Subcutaneous abdominal adipose tissue (tissue), 5 donors: ENCODE data around the gene TRAK1.
"Not testable (repeated sequence)": the region's sequence is repeated elsewhere in the genome, so short reads cannot be mapped to it uniquely, and the experiment has no call there.

Experiments
- H3K27ac ChIP-seq: one replicate; pipeline ENCODE4 v1.7.0; 2013; ENCODE audit warnings: low read depth, mild to moderate bottlenecking, inconsistent platforms, low read length, moderate library complexity
- H3K27me3 ChIP-seq, 5 donors: one replicate each; pipeline ENCODE4 v1.7.0; 2013; ENCODE audit warnings: low read length in 5 of 5, inconsistent platforms in 1 of 5; ENCODE audit not compliant: control insufficient read depth in 5 of 5, insufficient read depth in 4 of 5
- H3K36me3 ChIP-seq, 5 donors: one replicate each; pipeline ENCODE4 v1.7.0; 2013; ENCODE audit warnings: low read length in 5 of 5; ENCODE audit not compliant: control insufficient read depth in 5 of 5, insufficient read depth in 5 of 5
- H3K4me1 ChIP-seq, 5 donors: one replicate each; pipeline ENCODE4 v1.7.0; 2013; ENCODE audit warnings: low read length in 5 of 5, mild to moderate bottlenecking in 3 of 5, moderate library complexity in 1 of 5; ENCODE audit not compliant: control insufficient read depth in 5 of 5, insufficient read depth in 5 of 5
- H3K4me3 ChIP-seq, 5 donors: one replicate each; pipeline ENCODE4 v1.7.0; 2013; ENCODE audit warnings: low read length in 5 of 5, low read depth in 1 of 5
- H3K9ac ChIP-seq, 5 donors: one replicate each; pipeline ENCODE4 v1.7.0; 2013; ENCODE audit warnings: low read length in 5 of 5, mild to moderate bottlenecking in 4 of 5, moderate library complexity in 3 of 5
- H3K9me3 ChIP-seq, 5 donors: one replicate each; pipeline ENCODE4 v1.7.0; 2013; ENCODE audit warnings: low read length in 5 of 5; ENCODE audit not compliant: control insufficient read depth in 5 of 5
- donor health status: healthy.
- donor health status: healthy.
- donor health status: healthy.
- donor health status: healthy.
- donor health status: healthy.

The TRAK1 gene

DNA sequence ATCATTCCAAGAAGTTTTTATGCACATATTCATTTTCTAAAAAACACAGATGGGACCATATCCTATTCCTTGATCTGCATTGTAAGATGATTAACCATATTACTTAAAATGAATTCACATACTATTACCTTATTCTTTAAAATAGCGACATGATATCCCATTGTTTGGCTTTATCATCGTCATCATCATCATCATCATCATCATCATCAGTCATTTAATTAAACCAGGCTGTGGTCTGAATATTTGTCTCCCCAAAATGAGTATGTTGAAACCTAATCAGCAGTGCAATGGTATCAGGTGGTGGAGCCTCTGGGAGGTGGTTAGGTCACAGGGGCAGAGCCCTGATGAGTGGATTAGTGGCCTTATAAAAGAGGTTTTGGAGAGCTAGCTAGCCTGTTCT is 4.4 kb downstream of the TRAK1 start:
- no peak overlapping the region for H3K9ac ChIP-seq
- no peak overlapping the region for H3K4me3 ChIP-seq
- no peaks in the 10 kb centered on the region for H3K27me3 ChIP-seq
- H3K36me3 ChIP-seq, result peaks cover 5 to 16% (median 6%) of the 10 kb centered on the region in 5 donors
- H3K27ac ChIP-seq, result no peak overlapping the region
- H3K4me1 ChIP-seq, result peaks cover 8 to 61% (median 55%) of the 10 kb centered on the region in 5 donors
- H3K9me3 ChIP-seq, result peaks cover 0 to 4% (median 0%) of the 10 kb centered on the region in 5 donors

DNA sequence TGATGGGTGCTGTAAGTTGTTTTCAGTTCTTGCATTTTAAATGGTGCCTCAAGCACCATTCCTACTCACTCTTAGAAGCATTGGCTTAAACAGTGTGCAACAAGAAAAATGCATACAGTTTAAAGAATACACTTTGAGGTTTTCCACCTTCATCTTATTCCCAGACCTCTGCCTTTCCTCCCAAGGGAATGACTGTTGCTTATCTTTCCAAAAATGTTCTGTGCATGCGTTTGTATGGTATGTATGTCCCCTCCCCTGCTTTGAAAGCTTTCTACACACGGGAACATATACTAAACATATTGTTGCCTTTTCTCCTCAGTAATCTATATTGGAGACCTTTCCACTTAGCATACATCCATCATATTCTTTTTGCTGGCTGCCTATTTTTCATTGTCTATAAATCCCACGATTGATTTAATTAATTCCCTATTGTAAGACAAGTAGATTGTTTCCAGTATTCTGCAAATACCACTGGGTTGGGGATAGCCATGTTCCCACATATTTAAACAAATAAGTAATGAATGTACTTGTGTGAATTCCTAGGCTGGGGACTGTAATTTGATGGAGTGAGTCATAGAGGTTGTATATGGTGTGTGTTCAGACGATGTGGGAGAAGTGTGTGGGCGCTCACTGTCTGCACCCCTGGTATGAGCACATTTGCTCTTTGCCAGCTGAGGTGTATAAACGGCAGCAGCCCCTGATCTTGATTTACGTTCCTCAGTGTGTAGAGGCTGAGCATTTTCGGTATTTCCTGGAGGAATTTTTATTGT is 5.8 kb downstream of the TRAK1 start:
- Histone ChIP-seq H3K36me3 (peaks cover 0 to 6% (median 6%) of the 10 kb centered on the region in 5 donors), H3K9ac (no peak overlapping the region), H3K9me3 (peaks cover 0 to 3% (median 0%) of the 10 kb centered on the region in 5 donors), H3K4me3 (no peak overlapping the region), H3K27ac (no peak overlapping the region), H3K4me1 (peaks cover 11 to 60% (median 55%) of the 10 kb centered on the region in 5 donors), H3K27me3 (no peaks in the 10 kb centered on the region)

DNA sequence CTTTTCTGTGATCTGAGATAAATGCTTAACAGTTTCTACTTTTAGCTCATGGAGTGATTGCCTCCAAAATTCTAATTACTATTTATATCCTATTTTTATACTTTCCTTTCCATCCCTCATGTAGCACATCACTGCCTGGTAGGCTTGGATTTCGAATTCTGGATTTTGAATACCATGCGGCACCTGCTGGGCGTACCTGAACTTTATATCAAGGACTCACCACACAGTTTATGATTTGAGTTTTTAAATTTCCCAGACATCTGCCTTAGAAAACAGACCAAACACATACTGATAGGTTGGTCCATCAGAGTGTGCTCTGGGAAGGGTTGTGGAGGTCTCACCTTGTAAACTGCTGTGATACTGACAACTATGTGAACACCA is 6.4 kb downstream of the TRAK1 start:
- Histone ChIP-seq H3K4me1 (peaks cover 11 to 61% (median 55%) of the 10 kb centered on the region in 5 donors), H3K9ac (no peak overlapping the region), H3K27ac (no peak overlapping the region), H3K36me3 (peaks cover 0 to 6% (median 6%) of the 10 kb centered on the region in 5 donors), H3K4me3 (no peak overlapping the region), H3K27me3 (no peaks in the 10 kb centered on the region), H3K9me3 (no peaks in the 10 kb centered on the region)

DNA sequence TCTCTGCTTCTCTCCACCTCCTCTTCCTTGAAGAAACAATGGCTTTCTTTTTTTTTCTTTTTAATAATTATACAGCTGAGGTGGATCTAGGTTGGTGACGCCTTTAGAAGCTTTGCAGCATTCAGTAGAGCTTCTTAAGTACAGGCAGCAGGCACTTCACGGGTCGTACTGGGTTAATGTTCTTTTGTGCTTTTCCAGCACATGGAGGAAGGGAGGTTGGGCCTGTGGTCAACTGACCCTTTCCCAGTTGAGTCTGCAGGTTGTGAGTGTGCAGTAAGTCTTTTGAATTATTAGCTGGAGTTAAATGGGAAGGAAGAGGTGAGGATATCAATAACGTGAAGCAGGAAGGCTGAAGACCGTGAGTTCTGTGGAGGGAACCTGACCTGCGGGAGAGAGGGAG is 7.0 kb downstream of the TRAK1 start:
- Histone ChIP-seq H3K9me3 (no peaks in the 10 kb centered on the region), H3K27ac (no peak overlapping the region), H3K9ac (peak overlapping the region in 2 of 5 donors; percentile 29 to 35), H3K27me3 (no peaks in the 10 kb centered on the region), H3K36me3 (peaks cover 0 to 6% (median 6%) of the 10 kb centered on the region in 5 donors), H3K4me3 (no peak overlapping the region), H3K4me1 (peaks cover 11 to 66% (median 61%) of the 10 kb centered on the region in 5 donors)

DNA sequence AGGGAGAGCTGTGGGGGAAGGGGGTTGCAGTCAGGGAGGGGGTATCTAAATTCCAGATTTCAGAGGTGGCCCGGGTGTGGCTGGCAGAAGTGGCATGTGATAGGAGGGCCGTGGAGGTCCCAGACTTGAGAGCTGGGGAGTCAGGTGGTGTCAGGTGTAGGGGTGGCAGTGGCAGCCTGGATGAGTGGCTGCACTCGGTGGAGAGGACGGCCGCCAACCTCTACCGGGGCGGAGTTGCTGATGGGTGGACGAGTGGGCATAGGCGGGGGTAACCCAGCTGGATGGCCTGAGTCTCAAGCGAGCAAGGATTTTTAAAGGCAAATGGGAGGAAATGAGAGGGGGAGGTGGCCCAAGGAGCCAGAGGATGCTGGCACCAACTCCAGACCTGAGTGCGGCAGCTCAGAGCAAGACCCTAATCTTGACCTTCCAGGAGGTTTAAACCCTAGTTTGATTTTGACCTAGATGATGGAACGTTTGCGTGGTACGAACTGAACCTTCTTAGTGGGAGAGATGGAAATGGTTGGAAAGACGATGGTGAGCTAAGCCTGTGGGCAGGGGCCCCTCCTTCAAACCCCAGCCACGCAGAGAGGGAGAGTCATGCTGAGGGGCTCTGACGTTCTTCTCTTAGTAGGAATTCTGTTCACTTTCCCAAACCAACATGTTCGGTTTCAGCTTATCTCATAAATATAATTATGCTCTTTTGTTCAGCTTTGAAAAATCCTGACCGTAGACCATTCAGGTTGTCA is 8.0 kb downstream of the TRAK1 start:
- Histone ChIP-seq H3K27ac (peak overlapping the region; percentile 92), H3K27me3 (no peaks in the 10 kb centered on the region), H3K9me3 (no peaks in the 10 kb centered on the region), H3K4me3 (no peak overlapping the region), H3K4me1 (peaks cover 11 to 70% (median 57%) of the 10 kb centered on the region in 5 donors), H3K9ac (peak overlapping the region in 3 of 5 donors; percentile 32 to 50 (median 44)), H3K36me3 (peaks cover 0 to 13% (median 6%) of the 10 kb centered on the region in 5 donors)

DNA sequence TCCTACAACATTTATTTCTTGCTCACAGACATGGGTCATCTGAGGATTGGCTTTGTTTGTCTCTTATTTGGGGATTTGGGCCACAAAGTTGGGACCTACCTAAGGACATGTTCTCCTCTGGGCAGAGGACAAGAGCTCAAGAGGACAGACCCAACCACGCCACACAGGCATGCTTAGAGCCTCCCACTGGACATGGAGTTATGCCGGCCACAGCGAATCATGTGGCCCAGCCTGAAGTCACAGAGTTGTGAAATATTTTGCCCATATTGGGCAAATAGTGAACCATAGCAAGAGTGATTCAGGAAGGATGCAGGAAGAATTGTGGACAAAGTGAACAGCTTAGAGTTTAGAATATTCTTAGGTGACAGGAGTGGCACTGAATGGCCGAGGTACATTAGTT is 9.9 kb downstream of the TRAK1 start:
- Histone ChIP-seq H3K27ac (peak overlapping the region; percentile 92), H3K9me3 (no peaks in the 10 kb centered on the region), H3K27me3 (no peaks in the 10 kb centered on the region), H3K4me1 (peaks cover 11 to 67% (median 50%) of the 10 kb centered on the region in 5 donors), H3K9ac (peak overlapping the region in 2 of 5 donors; percentile 7 to 32), H3K4me3 (no peak overlapping the region), H3K36me3 (peaks cover 0 to 11% (median 3%) of the 10 kb centered on the region in 5 donors)

DNA sequence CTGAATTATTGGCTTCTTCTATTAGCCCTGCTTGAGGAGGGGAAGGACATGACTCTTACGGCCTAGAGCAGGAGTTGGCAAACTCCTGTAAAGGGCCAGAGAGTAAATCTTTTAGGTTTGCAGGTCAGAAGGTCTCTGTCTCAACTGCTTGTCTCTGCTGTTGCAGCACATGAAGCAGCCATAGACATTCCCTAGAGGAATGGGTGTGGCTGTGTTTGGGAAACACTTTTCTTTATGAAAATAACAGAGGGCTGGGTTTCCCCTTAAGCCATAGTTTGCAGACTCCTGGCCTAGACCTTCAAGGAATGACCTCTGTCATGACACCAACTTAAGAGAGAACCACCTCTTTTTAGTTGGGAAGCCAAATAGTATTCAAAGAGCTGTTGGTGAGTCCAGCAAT is 10.3 kb downstream of the TRAK1 start:
- Histone ChIP-seq H3K9me3 (no peaks in the 10 kb centered on the region), H3K27ac (peak overlapping the region; percentile 92), H3K9ac (peak overlapping the region in 2 of 5 donors; percentile 7 to 32), H3K4me1 (peaks cover 11 to 67% (median 50%) of the 10 kb centered on the region in 5 donors), H3K27me3 (no peaks in the 10 kb centered on the region), H3K4me3 (peak overlapping the region in 1 of 5 donors; percentile 16), H3K36me3 (peaks cover 0 to 11% (median 3%) of the 10 kb centered on the region in 5 donors)

DNA sequence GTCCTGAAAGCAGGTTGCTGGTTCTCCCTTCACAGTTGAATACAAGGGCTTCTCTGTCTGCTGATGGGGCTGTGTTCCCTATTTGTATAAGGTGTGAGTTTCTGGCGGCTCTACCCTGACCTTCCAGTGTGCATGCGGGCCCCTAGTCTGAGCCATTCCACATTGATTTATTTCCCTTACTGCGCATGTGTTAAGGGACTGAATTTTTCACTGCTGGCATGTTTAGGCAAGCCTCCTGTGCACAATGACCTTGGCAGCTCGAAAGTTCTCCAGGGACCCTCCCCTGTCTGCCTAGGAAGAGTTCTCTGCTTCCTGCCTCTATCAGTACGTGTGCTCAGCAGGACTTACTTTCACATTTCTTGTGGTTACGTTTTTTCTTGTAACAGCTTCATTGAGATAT is 11.4 kb downstream of the TRAK1 start:
- Histone ChIP-seq H3K9me3 (no peaks in the 10 kb centered on the region), H3K27ac (peak overlapping the region; percentile 92), H3K4me1 (peaks cover 11 to 57% (median 50%) of the 10 kb centered on the region in 5 donors), H3K27me3 (no peaks in the 10 kb centered on the region), H3K9ac (peak overlapping the region in 1 of 5 donors; percentile 56), H3K4me3 (peak overlapping the region in 3 of 5 donors; percentile 17 to 29 (median 25)), H3K36me3 (peaks cover 0 to 11% (median 2%) of the 10 kb centered on the region in 5 donors)

DNA sequence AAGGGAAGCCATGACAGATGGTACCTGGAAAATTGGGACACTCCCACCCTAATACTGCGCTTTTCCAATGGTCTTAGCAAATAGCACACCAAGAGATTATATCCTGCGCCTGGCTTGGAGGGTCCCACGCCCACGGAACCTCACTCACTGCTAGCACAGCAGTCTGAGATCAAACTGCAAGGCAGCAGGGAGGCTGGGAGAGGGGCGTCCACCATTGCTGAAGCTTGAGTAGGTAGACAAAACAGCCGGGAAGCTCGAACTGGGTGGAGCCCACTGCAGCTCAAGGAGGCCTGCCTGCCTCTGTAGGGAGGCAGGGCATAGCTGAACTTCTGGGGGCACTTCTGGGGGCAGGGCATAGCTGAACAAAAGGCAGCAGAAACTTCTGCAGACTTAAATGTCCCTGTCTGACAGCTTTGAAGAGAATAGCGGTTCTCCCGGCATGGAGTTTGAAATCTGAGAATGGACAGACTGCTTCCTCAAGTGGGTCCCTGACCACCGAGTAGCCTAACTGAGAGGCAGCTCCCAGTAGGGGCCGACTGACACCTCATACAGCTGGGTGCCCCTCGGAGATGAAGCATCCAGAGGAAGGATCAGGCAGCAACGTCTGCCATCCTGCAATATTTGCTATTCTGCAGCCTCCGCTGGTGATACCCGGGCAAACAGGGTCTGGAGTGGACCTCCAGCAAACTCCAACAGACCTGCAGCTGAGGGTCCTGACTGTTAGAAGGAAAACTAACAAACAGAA is 12.9 kb downstream of the TRAK1 start:
- H3K4me1 ChIP-seq, result peaks cover 9 to 42% (median 38%) of the 10 kb centered on the region in 5 donors
- H3K27me3 ChIP-seq, H3K27ac ChIP-seq, H3K9ac ChIP-seq, H3K9me3 ChIP-seq, H3K4me3 ChIP-seq: not testable (repeated sequence)
- H3K36me3 ChIP-seq, result peaks cover 0 to 11% (median 0%) of the 10 kb centered on the region in 5 donors
